ENCODE data around the gene GRB14. TPM values are rescaled to one million over a fixed set of nuclear protein-coding genes. Genes with fewer than 3 reads are reported as not detected.

Gene GRB14
- total RNA-seq, 1 donor from 2014 or later: 39.3 TPM

GRCh38 chr2:164542581-164543021 lies 78.7 kb downstream of the GRB14 start:
- DNase-seq: no peak
- H3K36me3 ChIP-seq: peaks cover 6% of the 10 kb centered on the region
- H3K9me3 ChIP-seq (replicated peaks): peaks cover 23% of the 10 kb centered on the region
- no peak overlapping the region for H3K27ac ChIP-seq (replicated peaks)
- intact Hi-C loops (cut with micrococcal nuclease): no loop called here
- H3K4me1 ChIP-seq: peaks cover 4% of the 10 kb centered on the region
- TF ChIP-seq CTCF (IDR thresholded peaks at IDR 0.05; ENCODE audit: borderline replicate concordance): no peak
- no peaks in the 10 kb centered on the region for H3K27me3 ChIP-seq (ENCODE audit: low read depth)
- no peak overlapping the region for H3K4me3 ChIP-seq

- intact Hi-C loops (cut with micrococcal nuclease): no loop called here
- peak; percentile 69 for TF ChIP-seq CTCF (IDR thresholded peaks at IDR 0.05; ENCODE audit: borderline replicate concordance)
These were observed 82.9 kb downstream of the GRB14 start for GRCh38 chr2:164538240-164538866.

GRCh38 chr2:164535280-164536025 lies 85.8 kb downstream of the GRB14 start:
- intact Hi-C loops (cut with micrococcal nuclease): no loop called here
- Histone ChIP-seq H3K27me3 (ENCODE audit: low read depth) (no peaks in the 10 kb centered on the region), H3K4me1 (peaks cover 13% of the 10 kb centered on the region), H3K4me3 (no peak overlapping the region), H3K27ac (replicated peaks) (no peak overlapping the region), H3K36me3 (no peaks in the 10 kb centered on the region), H3K9me3 (replicated peaks) (no peaks in the 10 kb centered on the region)
- TF ChIP-seq CTCF (IDR thresholded peaks at IDR 0.05; ENCODE audit: borderline replicate concordance): no peak
- DNase-seq: no peak

More at GRCh38 chr2:164538240-164538866, 82.9 kb downstream of the GRB14 start:
- no peaks in the 10 kb centered on the region for H3K27me3 ChIP-seq (ENCODE audit: low read depth)
- no peaks in the 10 kb centered on the region for H3K36me3 ChIP-seq
- no peak for DNase-seq
- no peak overlapping the region for H3K4me3 ChIP-seq
- peaks cover 17% of the 10 kb centered on the region for H3K4me1 ChIP-seq
- no peak overlapping the region for H3K27ac ChIP-seq (replicated peaks)
- H3K9me3 ChIP-seq (replicated peaks): no peaks in the 10 kb centered on the region

GRCh38 chr2:164530464-164530863 lies 90.8 kb downstream of the GRB14 start:
- H3K9me3 ChIP-seq (replicated peaks): no peaks in the 10 kb centered on the region
- H3K4me1 ChIP-seq: peaks cover 11% of the 10 kb centered on the region
- no peaks in the 10 kb centered on the region for H3K36me3 ChIP-seq
- DNase-seq: no peak
- no peak for TF ChIP-seq CTCF (IDR thresholded peaks at IDR 0.05; ENCODE audit: borderline replicate concordance)
- intact Hi-C loops (cut with micrococcal nuclease): no loop called here
- H3K27ac ChIP-seq (replicated peaks): no peak overlapping the region
- no peaks in the 10 kb centered on the region for H3K27me3 ChIP-seq (ENCODE audit: low read depth)
- no peak overlapping the region for H3K4me3 ChIP-seq

- peaks cover 22% of the 10 kb centered on the region for H3K9me3 ChIP-seq (replicated peaks)
- intact Hi-C loops (cut with micrococcal nuclease): no loop called here
- H3K36me3 ChIP-seq: peaks cover 13% of the 10 kb centered on the region
- no peak for DNase-seq
- H3K4me3 ChIP-seq: no peak overlapping the region
- H3K27me3 ChIP-seq (ENCODE audit: low read depth): no peaks in the 10 kb centered on the region
- no peak for TF ChIP-seq CTCF (IDR thresholded peaks at IDR 0.05; ENCODE audit: borderline replicate concordance)
- no peak overlapping the region for H3K27ac ChIP-seq (replicated peaks)
- peaks cover 9% of the 10 kb centered on the region for H3K4me1 ChIP-seq
These were observed 97.6 kb downstream of the GRB14 start for GRCh38 chr2:164523726-164524125.
